ENCODE measurements around the gene SEMA5A. TPM values are rescaled to one million over a fixed set of nuclear protein-coding genes. Genes with fewer than 3 reads are reported as not detected.

The SEMA5A gene
- total RNA-seq, 6 experiments from 2014 or later = 3.1 to 12.6 (median 5.7) TPM

- Histone ChIP-seq H3K27ac (no peak overlapping the region), H3K9me3 (no peaks in the 10 kb centered on the region), H3K27me3 (no peaks in the 10 kb centered on the region), H3K36me3 (no peaks in the 10 kb centered on the region), H3K4me3 (no peak overlapping the region), H3K4me1 (no peaks in the 10 kb centered on the region)
- ATAC-seq (no peak), DNase-seq (no peak)
- TF ChIP-seq CTCF (IDR thresholded peaks at IDR 0.05) (no peak), POLR2A (IDR thresholded peaks at IDR 0.05) (no peak)
- intact Hi-C loops (cut with DNase I) = no loop called here
Observed at GRCh38 chr5:9425710-9426109, 120.2 kb downstream of the SEMA5A start.

- no peak overlapping the region for H3K27ac ChIP-seq
- H3K27me3 ChIP-seq = no peaks in the 10 kb centered on the region
- no peaks in the 10 kb centered on the region for H3K9me3 ChIP-seq
- H3K4me3 ChIP-seq = no peak overlapping the region
- TF ChIP-seq CTCF (IDR thresholded peaks at IDR 0.05) (no peak), POLR2A (IDR thresholded peaks at IDR 0.05) (no peak)
- intact Hi-C loops (cut with DNase I) = no loop called here
- DNase-seq = no peak
- WGBS (ENCODE audit: insufficient coverage, low coverage, low lambda C conversion rate, missing lambda C conversion rate) = 50% methylated on average over 1 of the region's 1 CpG
- no peaks in the 10 kb centered on the region for H3K36me3 ChIP-seq
- ATAC-seq = no peak
- no peaks in the 10 kb centered on the region for H3K4me1 ChIP-seq
Observed at GRCh38 chr5:9423571-9423970, 122.3 kb downstream of the SEMA5A start.

GRCh38 chr5:9421884-9422283, 124.0 kb downstream of the SEMA5A start:
- intact Hi-C loops (cut with DNase I) = no loop called here
- H3K4me3 ChIP-seq = no peak overlapping the region
- H3K36me3 ChIP-seq = no peaks in the 10 kb centered on the region
- no peaks in the 10 kb centered on the region for H3K4me1 ChIP-seq
- TF ChIP-seq CTCF (IDR thresholded peaks at IDR 0.05) (no peak), POLR2A (IDR thresholded peaks at IDR 0.05) (no peak)
- 2% methylated on average over 2 of the region's 2 CpGs for WGBS (ENCODE audit: insufficient coverage, low coverage, low lambda C conversion rate, missing lambda C conversion rate)
- H3K27me3 ChIP-seq = no peaks in the 10 kb centered on the region
- H3K9me3 ChIP-seq = no peaks in the 10 kb centered on the region
- DNase-seq = no peak
- H3K27ac ChIP-seq = no peak overlapping the region
- no peak for ATAC-seq

GRCh38 chr5:9419794-9420193, 126.1 kb downstream of the SEMA5A start:
- no peak for ATAC-seq
- intact Hi-C loops (cut with DNase I) = no loop called here
- Histone ChIP-seq H3K4me1 (no peaks in the 10 kb centered on the region), H3K27ac (no peak overlapping the region), H3K27me3 (no peaks in the 10 kb centered on the region), H3K4me3 (no peak overlapping the region), H3K36me3 (no peaks in the 10 kb centered on the region), H3K9me3 (no peaks in the 10 kb centered on the region)
- WGBS (ENCODE audit: insufficient coverage, low coverage, low lambda C conversion rate, missing lambda C conversion rate) = 87% methylated on average over 5 of the region's 5 CpGs
- TF ChIP-seq CTCF (IDR thresholded peaks at IDR 0.05) (no peak), POLR2A (IDR thresholded peaks at IDR 0.05) (no peak)
- no peak for DNase-seq

GRCh38 chr5:9415566-9415965, 130.3 kb downstream of the SEMA5A start:
- no peak overlapping the region for H3K4me3 ChIP-seq
- no peaks in the 10 kb centered on the region for H3K36me3 ChIP-seq
- 49% methylated on average over 2 of the region's 2 CpGs for WGBS (ENCODE audit: insufficient coverage, low coverage, low lambda C conversion rate, missing lambda C conversion rate)
- intact Hi-C loops (cut with DNase I) = no loop called here
- ATAC-seq = no peak
- H3K27ac ChIP-seq = no peak overlapping the region
- H3K9me3 ChIP-seq = no peaks in the 10 kb centered on the region
- H3K27me3 ChIP-seq = no peaks in the 10 kb centered on the region
- no peak for DNase-seq
- H3K4me1 ChIP-seq = peaks cover 0 to under 1% (median 0%) of the 10 kb centered on the region in 4 donors
- TF ChIP-seq CTCF (IDR thresholded peaks at IDR 0.05) (no peak), POLR2A (IDR thresholded peaks at IDR 0.05) (no peak)
